Nephron progenitor cell (in vitro differentiated cells): ENCODE data around the gene PALM2AKAP2.

Experiments used
- DNase-seq: peaks from one replicate; pipeline ENCODE4 v3.0.0; 2021
- H3K27ac Mint-ChIP-seq: 2 replicates; pipeline ENCODE4 v1.8.0; 2021; ENCODE audit warnings: mild to moderate bottlenecking, moderate library complexity, mixed read lengths
- H3K27me3 Mint-ChIP-seq: 2 replicates; pipeline ENCODE4 v1.8.0; 2021; ENCODE audit warnings: mild to moderate bottlenecking, low read depth, mixed read lengths; ENCODE audit not compliant: poor library complexity
- H3K36me3 Mint-ChIP-seq: 2 replicates; pipeline ENCODE4 v1.8.0; 2021; ENCODE audit warnings: low read depth, mixed read lengths
- H3K4me1 Mint-ChIP-seq: 2 replicates; pipeline ENCODE4 v1.8.0; 2021; ENCODE audit warnings: mixed read lengths
- H3K4me3 Mint-ChIP-seq: 2 replicates; pipeline ENCODE4 v1.8.0; 2021; ENCODE audit warnings: mild to moderate bottlenecking, moderate library complexity, mixed read lengths
- H3K9me3 Mint-ChIP-seq: 2 replicates; pipeline ENCODE4 v1.8.0; 2021; ENCODE audit warnings: mild to moderate bottlenecking, moderate library complexity, mixed read lengths
- TF ChIP-seq, protein P1 (sequence below): fragments of 200-600 bp; sonication (generic); IDR thresholded peaks from 2 replicates; pipeline ENCODE4 v1.5.0; 2021; ENCODE audit warnings: antibody characterized with exemption

The PALM2AKAP2 gene

DNA sequence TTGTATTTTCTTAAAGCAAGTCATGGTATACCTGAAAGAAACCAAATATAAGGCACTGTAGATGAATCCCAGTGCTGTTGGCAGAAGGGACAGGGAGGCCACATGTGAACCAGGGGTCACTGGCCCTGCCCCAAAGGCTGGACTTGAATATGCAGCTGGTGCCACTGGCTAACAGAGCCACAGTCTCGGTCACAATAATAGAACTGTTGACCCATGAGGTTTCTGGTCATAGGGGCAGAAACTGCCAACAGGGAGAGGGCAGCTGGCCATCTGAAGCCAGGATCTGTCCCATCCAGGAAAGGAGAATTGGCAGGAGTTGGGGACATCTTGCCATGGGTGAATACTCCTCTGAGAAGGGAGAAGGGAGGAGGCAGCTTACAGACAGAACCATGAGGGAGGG, 31.9 kb downstream of the PALM2AKAP2 start:
- TF ChIP-seq, protein P1, sequence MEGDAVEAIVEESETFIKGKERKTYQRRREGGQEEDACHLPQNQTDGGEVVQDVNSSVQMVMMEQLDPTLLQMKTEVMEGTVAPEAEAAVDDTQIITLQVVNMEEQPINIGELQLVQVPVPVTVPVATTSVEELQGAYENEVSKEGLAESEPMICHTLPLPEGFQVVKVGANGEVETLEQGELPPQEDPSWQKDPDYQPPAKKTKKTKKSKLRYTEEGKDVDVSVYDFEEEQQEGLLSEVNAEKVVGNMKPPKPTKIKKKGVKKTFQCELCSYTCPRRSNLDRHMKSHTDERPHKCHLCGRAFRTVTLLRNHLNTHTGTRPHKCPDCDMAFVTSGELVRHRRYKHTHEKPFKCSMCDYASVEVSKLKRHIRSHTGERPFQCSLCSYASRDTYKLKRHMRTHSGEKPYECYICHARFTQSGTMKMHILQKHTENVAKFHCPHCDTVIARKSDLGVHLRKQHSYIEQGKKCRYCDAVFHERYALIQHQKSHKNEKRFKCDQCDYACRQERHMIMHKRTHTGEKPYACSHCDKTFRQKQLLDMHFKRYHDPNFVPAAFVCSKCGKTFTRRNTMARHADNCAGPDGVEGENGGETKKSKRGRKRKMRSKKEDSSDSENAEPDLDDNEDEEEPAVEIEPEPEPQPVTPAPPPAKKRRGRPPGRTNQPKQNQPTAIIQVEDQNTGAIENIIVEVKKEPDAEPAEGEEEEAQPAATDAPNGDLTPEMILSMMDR: no peak
- no peaks in the 10 kb centered on the region for H3K27me3 Mint-ChIP-seq
- peaks cover 23% of the 10 kb centered on the region for H3K4me1 Mint-ChIP-seq
- H3K36me3 Mint-ChIP-seq: peaks cover 49% of the 10 kb centered on the region
- H3K4me3 Mint-ChIP-seq: no peak overlapping the region
- DNase-seq: no peak
- H3K9me3 Mint-ChIP-seq: peaks cover 10% of the 10 kb centered on the region
- no peak overlapping the region for H3K27ac Mint-ChIP-seq

DNA sequence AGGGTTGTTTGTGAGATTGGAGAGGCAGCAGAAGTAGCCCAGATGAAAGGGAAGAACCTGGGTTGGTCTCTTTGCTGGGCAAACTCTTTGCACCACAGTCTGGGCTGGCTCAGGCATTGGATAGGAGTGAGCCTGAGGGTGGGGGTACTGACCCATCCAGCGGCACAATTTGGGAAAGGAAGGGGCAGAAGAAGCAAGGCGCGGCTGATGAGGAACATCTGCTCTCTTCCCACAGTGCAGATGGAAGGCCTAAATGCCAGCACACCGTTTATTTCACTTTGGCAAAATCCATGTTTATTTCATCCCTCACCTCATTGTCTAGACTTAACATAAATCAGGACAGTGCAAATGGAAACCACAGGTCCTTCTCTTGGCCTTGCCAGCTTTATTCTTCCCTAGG, 32.3 kb downstream of the PALM2AKAP2 start:
- Mint-ChIP-seq H3K9me3 (peaks cover 7% of the 10 kb centered on the region), H3K27ac (no peak overlapping the region), H3K36me3 (peaks cover 45% of the 10 kb centered on the region), H3K4me3 (no peak overlapping the region), H3K4me1 (peaks cover 23% of the 10 kb centered on the region), H3K27me3 (no peaks in the 10 kb centered on the region)
- TF ChIP-seq, protein P1: no peak
- DNase-seq: no peak

DNA sequence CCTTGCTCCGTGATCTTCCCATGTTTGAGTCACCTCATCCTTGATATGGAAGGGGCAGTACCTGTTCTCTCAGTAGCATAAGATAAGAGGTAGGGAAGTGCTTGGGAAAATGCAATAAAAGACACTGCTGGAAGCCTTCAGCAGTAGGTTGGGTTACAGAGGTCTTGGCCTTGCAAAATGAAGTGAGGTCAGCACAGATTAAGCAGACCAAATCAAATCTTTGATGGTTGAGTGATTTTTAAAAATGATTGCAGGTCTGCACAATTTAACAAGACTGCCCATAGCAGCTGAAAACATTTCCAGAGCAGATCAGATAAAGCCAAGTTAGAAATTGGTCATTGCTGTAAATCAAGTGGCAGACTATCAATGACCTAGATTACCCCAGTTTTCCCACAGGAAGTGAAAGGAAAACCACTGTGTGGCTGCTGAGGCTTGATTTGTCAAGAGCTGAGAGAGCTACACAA, 32.9 kb downstream of the PALM2AKAP2 start:
- Mint-ChIP-seq H3K4me3 (no peak overlapping the region), H3K27ac (no peak overlapping the region), H3K9me3 (peaks cover 6% of the 10 kb centered on the region), H3K4me1 (peaks cover 27% of the 10 kb centered on the region), H3K27me3 (no peaks in the 10 kb centered on the region), H3K36me3 (peaks cover 39% of the 10 kb centered on the region)
- TF ChIP-seq, protein P1: no peak
- no peak for DNase-seq

DNA sequence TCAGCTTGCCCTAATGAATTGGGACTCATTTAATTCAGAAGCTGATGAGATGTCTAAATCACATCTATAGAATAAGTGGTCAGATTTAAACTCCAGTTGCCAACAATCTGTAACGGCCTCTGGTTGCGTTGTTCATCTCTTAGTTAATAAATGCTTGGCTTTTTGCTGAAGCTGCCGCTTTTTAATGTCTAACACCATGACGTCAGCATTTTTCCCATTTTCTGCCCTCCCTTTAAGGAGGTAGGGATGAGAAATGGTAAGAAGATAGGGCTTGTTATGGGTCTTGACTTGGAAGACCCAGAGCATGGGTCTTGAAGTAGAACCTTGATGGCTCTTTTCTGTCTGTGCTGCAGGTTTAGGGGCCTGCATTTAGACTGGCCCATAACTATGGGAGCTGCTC, 33.3 kb downstream of the PALM2AKAP2 start:
- TF ChIP-seq, protein P1: no peak

DNA sequence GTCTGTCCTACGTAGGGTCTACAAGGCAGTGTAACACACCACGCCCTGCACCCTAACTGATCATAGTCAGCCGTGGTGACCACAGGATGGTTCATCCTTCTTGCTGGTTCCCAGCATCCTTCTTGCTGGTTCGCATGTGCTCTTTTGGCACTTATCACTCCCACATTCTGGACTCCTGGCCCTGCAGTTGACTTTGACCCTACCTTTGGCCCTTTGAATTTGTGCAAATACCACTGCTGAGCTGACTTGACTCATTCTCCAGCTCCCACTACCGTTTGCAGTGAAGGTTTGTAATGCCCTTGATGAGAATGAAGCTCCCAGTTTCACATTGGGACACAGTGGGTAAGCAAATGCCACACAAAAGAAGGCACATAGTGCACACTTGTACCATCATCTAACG, 33.8 kb downstream of the PALM2AKAP2 start:
- Mint-ChIP-seq H3K27me3 (no peaks in the 10 kb centered on the region), H3K4me3 (no peak overlapping the region), H3K4me1 (peaks cover 30% of the 10 kb centered on the region), H3K9me3 (no peaks in the 10 kb centered on the region), H3K36me3 (peaks cover 32% of the 10 kb centered on the region), H3K27ac (no peak overlapping the region)
- DNase-seq: no peak
- TF ChIP-seq, protein P1: no peak

More for the DNA sequence above, 33.3 kb downstream of the PALM2AKAP2 start:
- H3K9me3 Mint-ChIP-seq: peaks cover 1% of the 10 kb centered on the region
- H3K4me1 Mint-ChIP-seq: peaks cover 30% of the 10 kb centered on the region
- H3K4me3 Mint-ChIP-seq: no peak overlapping the region
- peaks cover 35% of the 10 kb centered on the region for H3K36me3 Mint-ChIP-seq
- no peaks in the 10 kb centered on the region for H3K27me3 Mint-ChIP-seq
- DNase-seq: no peak
- H3K27ac Mint-ChIP-seq: no peak overlapping the region

DNA sequence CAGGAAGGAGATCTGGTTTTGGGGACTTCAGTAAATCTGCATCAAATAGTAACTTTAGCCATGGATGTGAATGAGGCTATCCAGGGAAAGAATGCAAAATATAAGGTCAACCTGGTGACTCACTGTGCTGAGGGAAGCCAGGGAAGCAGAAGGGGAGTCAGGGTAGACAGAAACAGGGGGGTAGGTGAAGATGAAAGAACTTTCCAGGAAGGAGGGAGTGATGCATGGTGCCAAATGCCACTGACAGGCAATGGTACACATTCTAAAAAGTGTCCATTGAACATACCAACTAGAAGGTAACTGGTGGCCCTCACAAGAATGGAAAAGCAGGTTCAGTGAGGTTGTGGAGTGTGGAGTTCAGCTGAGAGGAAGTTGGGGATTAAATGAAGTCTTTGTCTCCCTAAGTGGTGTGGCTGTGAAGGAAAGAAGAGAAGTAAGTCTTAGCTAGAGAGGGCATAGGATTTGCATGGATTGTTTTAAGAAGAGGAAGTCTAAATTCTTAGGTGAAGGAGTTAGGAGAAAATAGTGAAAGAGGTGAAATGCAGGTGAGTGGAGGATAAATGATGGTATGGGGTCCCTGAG, 35.5 kb downstream of the PALM2AKAP2 start:
- Mint-ChIP-seq H3K4me1 (peaks cover 24% of the 10 kb centered on the region), H3K27ac (no peak overlapping the region), H3K36me3 (peaks cover 16% of the 10 kb centered on the region), H3K27me3 (no peaks in the 10 kb centered on the region), H3K4me3 (no peak overlapping the region), H3K9me3 (no peaks in the 10 kb centered on the region)
- no peak for DNase-seq
- TF ChIP-seq, protein P1: no peak
